ENCODE results near the gene TM4SF5.

TM4SF5 gene

DNA sequence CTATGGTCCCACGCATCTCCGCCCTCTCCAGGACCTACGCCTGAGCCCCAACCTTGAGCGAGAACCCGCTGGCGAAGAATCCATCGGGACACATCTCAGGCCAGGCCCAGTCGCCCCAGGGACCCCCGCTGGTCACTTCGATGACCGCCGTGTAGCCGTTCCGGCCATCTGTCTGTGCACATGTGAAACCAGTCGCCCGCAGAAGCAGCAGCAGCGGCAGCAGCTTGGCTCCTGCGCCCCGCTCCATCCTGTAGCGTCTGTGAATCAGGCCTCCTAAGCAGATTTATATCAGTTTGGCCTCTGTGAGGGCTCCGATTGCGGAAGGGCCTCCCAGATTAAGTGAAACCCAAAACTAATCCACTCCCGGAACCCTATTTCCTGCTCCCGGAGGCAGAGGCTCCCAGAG, 14.4 kb downstream of the TM4SF5 start, which contains the start of gene VMO1:
VMO1 (minus strand) TSS at position 259 of the 406 bp plus-strand sequence; CDS start at position 247, 12 bp downstream.
- Histone ChIP-seq H3K9me3 (ENCODE audit: control insufficient read depth, low read length) (no peaks in the 10 kb centered on the region), H3K27me3 (ENCODE audit: control insufficient read depth, insufficient read depth, low read length) (no peaks in the 10 kb centered on the region), H3K4me3 (ENCODE audit: low read length) (no peak within 1 kb of the TSS), H3K4me1 (ENCODE audit: control insufficient read depth, insufficient read depth, low read length) (peaks cover 43% of the 10 kb centered on the region), H3K36me3 (ENCODE audit: control insufficient read depth, insufficient read depth, low read length) (no peaks in the 10 kb centered on the region), H3K9ac (ENCODE audit: low read length) (peak within 1 kb of the TSS; percentile 2)

GRCh38 chr17:4786516-4786915, 14.8 kb downstream of the TM4SF5 start:
- Histone ChIP-seq H3K36me3 (ENCODE audit: control insufficient read depth, insufficient read depth, low read length) (no peaks in the 10 kb centered on the region), H3K4me1 (ENCODE audit: control insufficient read depth, insufficient read depth, low read length) (peaks cover 43% of the 10 kb centered on the region), H3K9me3 (ENCODE audit: control insufficient read depth, low read length) (no peaks in the 10 kb centered on the region), H3K9ac (ENCODE audit: low read length) (peak overlapping the region; percentile 2), H3K4me3 (ENCODE audit: low read length) (no peak overlapping the region), H3K27me3 (ENCODE audit: control insufficient read depth, insufficient read depth, low read length) (no peaks in the 10 kb centered on the region)

- no peak overlapping the region for H3K4me3 ChIP-seq (ENCODE audit: low read length)
- no peaks in the 10 kb centered on the region for H3K9me3 ChIP-seq (ENCODE audit: control insufficient read depth, low read length)
- H3K4me1 ChIP-seq (ENCODE audit: control insufficient read depth, insufficient read depth, low read length) = peaks cover 43% of the 10 kb centered on the region
- no peaks in the 10 kb centered on the region for H3K36me3 ChIP-seq (ENCODE audit: control insufficient read depth, insufficient read depth, low read length)
- no peak overlapping the region for H3K9ac ChIP-seq (ENCODE audit: low read length)
- H3K27me3 ChIP-seq (ENCODE audit: control insufficient read depth, insufficient read depth, low read length) = no peaks in the 10 kb centered on the region
Measured at GRCh38 chr17:4788159-4788806, 16.6 kb downstream of the TM4SF5 start.

GRCh38 chr17:4788807-4789700, 17.4 kb downstream of the TM4SF5 start, which contains the start of gene GLTPD2:
Gene GLTPD2, plus strand, starts transcription at chr17:4788964. Its CDS starts 48 bp downstream, at chr17:4789012.
- peak within 1 kb of the TSS; percentile 77 for H3K4me3 ChIP-seq (ENCODE audit: low read length)
- H3K4me1 ChIP-seq (ENCODE audit: control insufficient read depth, insufficient read depth, low read length) = peaks cover 43% of the 10 kb centered on the region
- H3K36me3 ChIP-seq (ENCODE audit: control insufficient read depth, insufficient read depth, low read length) = no peaks in the 10 kb centered on the region
- H3K9ac ChIP-seq (ENCODE audit: low read length) = peak within 1 kb of the TSS; percentile 84
- no peaks in the 10 kb centered on the region for H3K27me3 ChIP-seq (ENCODE audit: control insufficient read depth, insufficient read depth, low read length)
- no peaks in the 10 kb centered on the region for H3K9me3 ChIP-seq (ENCODE audit: control insufficient read depth, low read length)

GRCh38 chr17:4789701-4789950, 17.9 kb downstream of the TM4SF5 start:
- no peaks in the 10 kb centered on the region for H3K27me3 ChIP-seq (ENCODE audit: control insufficient read depth, insufficient read depth, low read length)
- no peaks in the 10 kb centered on the region for H3K36me3 ChIP-seq (ENCODE audit: control insufficient read depth, insufficient read depth, low read length)
- no peaks in the 10 kb centered on the region for H3K9me3 ChIP-seq (ENCODE audit: control insufficient read depth, low read length)
- H3K4me1 ChIP-seq (ENCODE audit: control insufficient read depth, insufficient read depth, low read length) = peaks cover 43% of the 10 kb centered on the region
- peak overlapping the region; percentile 84 for H3K9ac ChIP-seq (ENCODE audit: low read length)
- peak overlapping the region; percentile 77 for H3K4me3 ChIP-seq (ENCODE audit: low read length)

DNA sequence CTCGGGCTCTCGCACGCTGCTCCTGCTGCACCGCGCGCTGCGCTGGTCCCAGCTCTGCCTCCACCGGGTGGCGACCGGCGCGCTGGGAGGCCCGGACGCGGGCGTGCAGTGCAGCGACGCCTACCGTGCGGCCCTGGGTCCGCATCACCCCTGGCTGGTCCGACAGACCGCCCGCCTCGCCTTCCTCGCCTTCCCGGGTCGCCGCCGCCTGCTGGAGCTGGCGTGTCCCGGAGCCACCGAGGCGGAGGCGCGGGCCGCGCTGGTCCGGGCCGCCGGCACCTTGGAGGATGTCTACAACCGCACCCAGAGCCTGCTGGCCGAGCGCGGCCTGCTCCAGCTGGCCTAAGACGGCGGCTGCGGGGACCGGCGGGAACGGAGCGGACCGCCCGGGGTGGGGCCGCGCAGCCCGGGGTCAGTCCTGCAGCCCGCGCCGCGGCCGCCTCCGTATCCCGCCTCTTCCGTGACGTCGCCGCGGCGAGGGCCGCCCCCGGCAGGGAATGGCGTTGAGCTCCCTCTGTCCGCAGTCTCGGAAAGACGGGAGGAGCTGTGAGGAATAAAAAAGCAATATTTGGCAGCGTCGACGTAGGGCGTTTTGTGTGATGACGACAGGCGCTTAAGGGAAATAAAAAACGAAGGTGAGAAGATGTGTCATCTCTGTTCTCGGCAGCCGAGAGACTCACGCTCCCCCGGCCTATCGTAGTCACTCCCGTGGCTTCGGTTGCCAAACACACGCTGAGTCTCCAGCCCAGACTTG, 18.4 kb downstream of the TM4SF5 start:
- Histone ChIP-seq H3K27me3 (ENCODE audit: control insufficient read depth, insufficient read depth, low read length) (no peaks in the 10 kb centered on the region), H3K4me3 (ENCODE audit: low read length) (peak overlapping the region; percentile 77), H3K9ac (ENCODE audit: low read length) (peak overlapping the region; percentile 84), H3K36me3 (ENCODE audit: control insufficient read depth, insufficient read depth, low read length) (no peaks in the 10 kb centered on the region), H3K9me3 (ENCODE audit: control insufficient read depth, low read length) (no peaks in the 10 kb centered on the region), H3K4me1 (ENCODE audit: control insufficient read depth, insufficient read depth, low read length) (peaks cover 43% of the 10 kb centered on the region)

DNA sequence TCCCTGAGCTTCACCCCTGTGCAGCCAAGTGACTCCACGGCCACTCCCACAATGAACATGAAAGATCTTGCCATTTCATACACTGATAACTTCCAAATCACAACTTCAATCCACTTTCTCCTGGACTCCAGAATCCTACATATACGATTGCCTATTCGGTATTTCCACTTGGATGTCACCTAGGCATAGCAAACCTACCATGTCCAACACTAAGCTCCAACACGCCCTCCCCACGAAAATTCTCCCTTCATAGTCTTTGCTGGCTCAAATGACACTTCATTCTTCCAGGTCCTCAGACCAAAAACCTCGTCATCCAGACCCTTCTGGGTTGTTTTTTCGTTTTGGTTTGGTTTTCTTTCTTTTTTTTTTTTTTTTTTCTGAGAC, 19.0 kb downstream of the TM4SF5 start:
- Histone ChIP-seq H3K27me3 (ENCODE audit: control insufficient read depth, insufficient read depth, low read length) (no peaks in the 10 kb centered on the region), H3K9ac (ENCODE audit: low read length) (peak overlapping the region; percentile 84), H3K36me3 (ENCODE audit: control insufficient read depth, insufficient read depth, low read length) (no peaks in the 10 kb centered on the region), H3K4me3 (ENCODE audit: low read length) (peak overlapping the region; percentile 33), H3K4me1 (ENCODE audit: control insufficient read depth, insufficient read depth, low read length) (peaks cover 40% of the 10 kb centered on the region), H3K9me3 (ENCODE audit: control insufficient read depth, low read length) (no peaks in the 10 kb centered on the region)

GRCh38 chr17:4795168-4795567, 23.5 kb downstream of the TM4SF5 start:
- Histone ChIP-seq H3K4me3 (ENCODE audit: low read length) (no peak overlapping the region), H3K9me3 (ENCODE audit: control insufficient read depth, low read length) (no peaks in the 10 kb centered on the region), H3K27me3 (ENCODE audit: control insufficient read depth, insufficient read depth, low read length) (no peaks in the 10 kb centered on the region), H3K36me3 (ENCODE audit: control insufficient read depth, insufficient read depth, low read length) (no peaks in the 10 kb centered on the region), H3K4me1 (ENCODE audit: control insufficient read depth, insufficient read depth, low read length) (peaks cover 11% of the 10 kb centered on the region), H3K9ac (ENCODE audit: low read length) (no peak overlapping the region)

DNA sequence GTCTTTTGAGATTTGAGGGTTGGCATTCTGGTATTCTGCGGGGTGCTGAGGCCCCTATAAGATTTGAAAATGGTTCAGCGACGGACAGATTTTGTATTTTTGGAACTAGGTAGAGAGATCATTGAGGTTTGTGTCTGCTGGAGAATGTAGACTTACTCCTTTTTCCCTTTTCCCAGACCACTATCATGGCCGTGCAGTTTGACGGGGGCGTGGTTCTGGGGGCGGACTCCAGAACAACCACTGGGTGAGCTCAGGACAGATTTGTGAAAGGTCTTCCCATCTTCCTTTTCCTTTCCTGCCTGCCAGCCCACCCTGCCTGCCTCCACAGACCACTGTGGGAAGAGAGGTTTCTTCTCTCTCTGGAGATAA, 24.9 kb downstream of the TM4SF5 start:
- Histone ChIP-seq H3K36me3 (ENCODE audit: control insufficient read depth, insufficient read depth, low read length) (no peaks in the 10 kb centered on the region), H3K27me3 (ENCODE audit: control insufficient read depth, insufficient read depth, low read length) (no peaks in the 10 kb centered on the region), H3K9ac (ENCODE audit: low read length) (peak overlapping the region; percentile 79), H3K4me1 (ENCODE audit: control insufficient read depth, insufficient read depth, low read length) (peaks cover 8% of the 10 kb centered on the region), H3K9me3 (ENCODE audit: control insufficient read depth, low read length) (no peaks in the 10 kb centered on the region), H3K4me3 (ENCODE audit: low read length) (peak overlapping the region; percentile 88)

DNA sequence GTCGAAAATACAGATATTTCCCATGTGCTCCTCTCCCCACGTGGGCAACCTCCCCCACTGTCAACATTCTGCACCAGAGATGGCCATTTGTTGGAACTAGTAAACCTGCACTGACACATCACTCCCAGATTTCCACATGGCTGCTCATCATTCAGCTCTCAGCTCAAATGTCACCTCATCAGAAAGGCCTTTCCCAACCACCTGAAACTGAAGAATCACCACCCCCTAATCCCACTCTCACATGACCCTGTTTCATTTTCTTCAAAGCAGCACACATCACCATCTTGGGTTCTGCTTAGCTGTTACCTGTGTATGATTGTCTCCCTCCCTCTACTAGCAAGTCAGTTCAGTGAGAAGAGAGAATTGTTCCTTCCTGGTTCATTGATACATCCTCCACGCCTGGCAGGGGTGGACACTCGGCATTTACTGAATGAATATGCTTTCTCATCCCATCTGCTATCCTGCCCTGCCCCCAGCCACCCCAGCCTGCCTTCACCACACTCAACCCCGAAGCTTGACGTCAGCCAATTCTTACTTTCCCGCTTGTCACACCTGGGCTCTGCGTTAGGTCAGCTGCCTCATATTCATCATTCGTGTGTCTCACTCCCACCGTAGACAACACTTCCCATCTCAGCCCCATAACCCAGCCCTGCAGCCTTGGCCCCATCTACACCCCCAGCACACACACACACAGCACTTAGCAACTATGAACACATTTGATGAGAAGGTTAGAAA, 28.9 kb downstream of the TM4SF5 start:
- Histone ChIP-seq H3K4me1 (ENCODE audit: control insufficient read depth, insufficient read depth, low read length) (peaks cover 8% of the 10 kb centered on the region), H3K4me3 (ENCODE audit: low read length) (no peak overlapping the region), H3K36me3 (ENCODE audit: control insufficient read depth, insufficient read depth, low read length) (no peaks in the 10 kb centered on the region), H3K9ac (ENCODE audit: low read length) (no peak overlapping the region), H3K27me3 (ENCODE audit: control insufficient read depth, insufficient read depth, low read length) (no peaks in the 10 kb centered on the region), H3K9me3 (ENCODE audit: control insufficient read depth, low read length) (no peaks in the 10 kb centered on the region)

- no peak within 1 kb of the TSS for H3K9ac ChIP-seq (ENCODE audit: low read length)
- no peaks in the 10 kb centered on the region for H3K9me3 ChIP-seq (ENCODE audit: control insufficient read depth, low read length)
- H3K4me3 ChIP-seq (ENCODE audit: low read length) = no peak within 1 kb of the TSS
- H3K27me3 ChIP-seq (ENCODE audit: control insufficient read depth, insufficient read depth, low read length) = no peaks in the 10 kb centered on the region
- H3K36me3 ChIP-seq (ENCODE audit: control insufficient read depth, insufficient read depth, low read length) = no peaks in the 10 kb centered on the region
- H3K4me1 ChIP-seq (ENCODE audit: control insufficient read depth, insufficient read depth, low read length) = peaks cover under 1% of the 10 kb centered on the region
Measured at GRCh38 chr17:4802228-4802627, 30.5 kb downstream of the TM4SF5 start, which contains the start of gene C17orf114. Gene C17orf114, minus strand, starts transcription at chr17:4802328.
